Tibial nerve (tissue), 3 donors: ENCODE measurements around the gene RGSL1.

ENCODE experiments used
- CTCF ChIP-seq, 5 experiments: fragments of 200-600 bp in 3 of 5; fragments of 450-650 bp in 2 of 5; sonication (generic) in 3 of 5; IDR thresholded peaks; one replicate each; pipeline ENCODE4 v1.5.1; 2016 to 2019; ENCODE audit warnings: antibody characterized with exemption in 5 of 5, mild to moderate bottlenecking in 3 of 5, moderate library complexity in 2 of 5
- POLR2A ChIP-seq, 2 donors: fragments of 450-650 bp; IDR thresholded peaks; one replicate each; pipeline ENCODE4 v1.6.1; 2017; ENCODE audit warnings: antibody characterized with exemption in 2 of 2, mild to moderate bottlenecking in 2 of 2, moderate library complexity in 2 of 2

GRCh38 chr1:182549346-182549745 is 99.4 kb downstream of the RGSL1 start:
- TF ChIP-seq CTCF (IDR thresholded peaks at IDR 0.05): no peak
- no peak for TF ChIP-seq POLR2A (IDR thresholded peaks at IDR 0.05)
